ENCODE data around the gene LCE4A. TPM values are rescaled to one million over a fixed set of nuclear protein-coding genes. Genes with fewer than 3 reads are reported as not detected.

Gene LCE4A
- polyA plus RNA-seq, 3 donors from 2014 or later, result not detected

GRCh38 chr1:152758636-152759035, 50.7 kb downstream of the LCE4A start:
- H3K27me3 Mint-ChIP-seq (ENCODE audit: low read depth in 3 of 3), result peaks cover 3 to 11% (median 3%) of the 10 kb centered on the region in 3 donors
- H3K27ac Mint-ChIP-seq, result no peak overlapping the region
- no peaks in the 10 kb centered on the region for H3K4me1 Mint-ChIP-seq

More at GRCh38 chr1:152758636-152759035, 50.7 kb downstream of the LCE4A start:
- DNase-seq, result no peak
- Mint-ChIP-seq H3K9me3 (no peaks in the 10 kb centered on the region), H3K4me3 (no peak overlapping the region), H3K36me3 (no peaks in the 10 kb centered on the region)

Other genes with a start within 250 kb of the LCE4A start
- gene LCE5A, start 197.4 kb upstream of the LCE4A start, polyA plus RNA-seq, result not detected
- not detected for gene CRCT1, start 193.7 kb upstream of the LCE4A start, polyA plus RNA-seq
- gene LCE3E, start 141.4 kb upstream of the LCE4A start, polyA plus RNA-seq, result not detected
- gene LCE3D, start 127.6 kb upstream of the LCE4A start, polyA plus RNA-seq, result not detected
- gene LCE3C, start 107.9 kb upstream of the LCE4A start, polyA plus RNA-seq, result not detected
- not detected for gene LCE3B, start 94.3 kb upstream of the LCE4A start, polyA plus RNA-seq
- not detected for gene LCE3A, start 85.1 kb upstream of the LCE4A start, polyA plus RNA-seq
- not detected for gene LCE2D, start 44.8 kb upstream of the LCE4A start, polyA plus RNA-seq
- gene LCE2C, start 32.9 kb upstream of the LCE4A start, polyA plus RNA-seq, result not detected
- gene LCE2B, start 22.0 kb upstream of the LCE4A start, polyA plus RNA-seq, result not detected
- not detected for gene LCE2A, start 9.8 kb upstream of the LCE4A start, polyA plus RNA-seq
- gene KPRP, start 49.9 kb downstream of the LCE4A start, polyA plus RNA-seq, result not detected
- gene LCE1F, start 67.0 kb downstream of the LCE4A start, polyA plus RNA-seq, result not detected
- gene LCE1E, start 78.1 kb downstream of the LCE4A start, polyA plus RNA-seq, result not detected
- gene LCE1D, start 88.6 kb downstream of the LCE4A start, polyA plus RNA-seq, result not detected
- gene LCE1C, start 98.5 kb downstream of the LCE4A start, polyA plus RNA-seq, result not detected
- not detected for gene LCE1B, start 103.8 kb downstream of the LCE4A start, polyA plus RNA-seq
- gene LCE1A, start 119.3 kb downstream of the LCE4A start, polyA plus RNA-seq, result not detected
- gene LCE6A, start 134.7 kb downstream of the LCE4A start, polyA plus RNA-seq, result not detected
- not detected for gene LCE7A, start 151.8 kb downstream of the LCE4A start, polyA plus RNA-seq
- gene SMCP, start 170.2 kb downstream of the LCE4A start, polyA plus RNA-seq, result not detected
- gene IVL, start 200.4 kb downstream of the LCE4A start, polyA plus RNA-seq, result not detected
- not detected for gene SPRR5, start 239.0 kb downstream of the LCE4A start, polyA plus RNA-seq

All from immature natural killer cell (primary cell).